ENCODE results near the gene SIGLEC1. TPM values are rescaled to one million over a fixed set of nuclear protein-coding genes. Genes with fewer than 3 reads are reported as not detected.

Gene SIGLEC1
- total RNA-seq, 1 donor from 2014 or later, result not detected

GRCh38 chr20:3731944-3732326 is 19.5 kb upstream of the SIGLEC1 start:
- DNase-seq (ENCODE audit: low read depth), result no peak

GRCh38 chr20:3730803-3731672 is 18.6 kb upstream of the SIGLEC1 start:
- Histone ChIP-seq H2AFZ (ENCODE audit: low read depth, low read length) (no peak overlapping the region), H3K4me2 (ENCODE audit: low read length) (no peak overlapping the region), H3K9me3 (ENCODE audit: insufficient read depth, low read depth, low read length) (no peaks in the 10 kb centered on the region), H3K27ac (ENCODE audit: low read depth, low read length) (no peak overlapping the region), H3K4me1 (ENCODE audit: insufficient read depth, low read length) (peaks cover 6% of the 10 kb centered on the region), H4K20me1 (ENCODE audit: insufficient read depth, low read length) (no peaks in the 10 kb centered on the region), H3K79me2 (ENCODE audit: insufficient read depth, low read length) (no peaks in the 10 kb centered on the region), H3K27me3 (ENCODE audit: insufficient read depth, low read length) (peaks cover 20% of the 10 kb centered on the region), H3K4me3 (ENCODE audit: insufficient read depth, low read depth, low read length) (no peak overlapping the region), H3K9ac (ENCODE audit: low read length) (no peak overlapping the region), H3K36me3 (ENCODE audit: insufficient read depth, low read length) (no peaks in the 10 kb centered on the region)
- DNase-seq (ENCODE audit: low read depth) (no peak), FAIRE-seq (no peak)
- TF ChIP-seq EZH2 (IDR thresholded peaks at IDR 0.05; ENCODE audit: insufficient read depth, low read length), result no peak
- no peak for TF ChIP-seq CTCF (IDR thresholded peaks at IDR 0.05; ENCODE audit: insufficient read depth, low read depth, low read length)
- H3K4me3 Mint-ChIP-seq (ENCODE audit: unreplicated experiment), result no peak overlapping the region
- H3K27me3 Mint-ChIP-seq (ENCODE audit: low read depth, unreplicated experiment), result peaks cover 72% of the 10 kb centered on the region
- no peaks in the 10 kb centered on the region for H3K36me3 Mint-ChIP-seq (ENCODE audit: low read depth, unreplicated experiment)
- H3K9me3 Mint-ChIP-seq (ENCODE audit: unreplicated experiment), result peaks cover 2% of the 10 kb centered on the region
- H3K27ac Mint-ChIP-seq (ENCODE audit: unreplicated experiment), result no peak overlapping the region
- H3K4me1 Mint-ChIP-seq (ENCODE audit: low read depth, unreplicated experiment), result peaks cover 6% of the 10 kb centered on the region

More at GRCh38 chr20:3731944-3732326, 19.5 kb upstream of the SIGLEC1 start:
- H3K36me3 Mint-ChIP-seq (ENCODE audit: low read depth, unreplicated experiment), result no peaks in the 10 kb centered on the region
- Histone ChIP-seq H3K4me2 (ENCODE audit: low read length) (no peak overlapping the region), H3K27ac (ENCODE audit: low read depth, low read length) (no peak overlapping the region), H3K36me3 (ENCODE audit: insufficient read depth, low read length) (no peaks in the 10 kb centered on the region), H3K79me2 (ENCODE audit: insufficient read depth, low read length) (no peaks in the 10 kb centered on the region), H3K4me3 (ENCODE audit: insufficient read depth, low read depth, low read length) (no peak overlapping the region), H3K9me3 (ENCODE audit: insufficient read depth, low read depth, low read length) (no peaks in the 10 kb centered on the region), H3K9ac (ENCODE audit: low read length) (no peak overlapping the region), H3K27me3 (ENCODE audit: insufficient read depth, low read length) (peaks cover 20% of the 10 kb centered on the region), H2AFZ (ENCODE audit: low read depth, low read length) (no peak overlapping the region), H3K4me1 (ENCODE audit: insufficient read depth, low read length) (peaks cover 6% of the 10 kb centered on the region), H4K20me1 (ENCODE audit: insufficient read depth, low read length) (no peaks in the 10 kb centered on the region)
- no peak for FAIRE-seq
- H3K9me3 Mint-ChIP-seq (ENCODE audit: unreplicated experiment), result peaks cover 2% of the 10 kb centered on the region
- H3K27ac Mint-ChIP-seq (ENCODE audit: unreplicated experiment), result no peak overlapping the region
- H3K4me3 Mint-ChIP-seq (ENCODE audit: unreplicated experiment), result no peak overlapping the region
- TF ChIP-seq CTCF (IDR thresholded peaks at IDR 0.05; ENCODE audit: insufficient read depth, low read depth, low read length), result no peak
- TF ChIP-seq EZH2 (IDR thresholded peaks at IDR 0.05; ENCODE audit: insufficient read depth, low read length), result no peak
- peaks cover 72% of the 10 kb centered on the region for H3K27me3 Mint-ChIP-seq (ENCODE audit: low read depth, unreplicated experiment)
- peaks cover 6% of the 10 kb centered on the region for H3K4me1 Mint-ChIP-seq (ENCODE audit: low read depth, unreplicated experiment)

Data from astrocyte (in vitro differentiated cells and primary cell).